K562 (cell line): ENCODE measurements around the gene PRR29. TPM values are rescaled to one million over a fixed set of nuclear protein-coding genes. Genes with fewer than 3 reads are reported as not detected.

Experiments used
- CHD4 ChIP-seq: fragments of 200-600 bp; sonication (generic); IDR thresholded peaks from 3 replicates; pipeline ENCODE4 v1.6.1; 2012; ENCODE audit warnings: low read depth, mild to moderate bottlenecking, mixed read lengths, low read length, inconsistent platforms; ENCODE audit not compliant: insufficient read depth, insufficient replicate concordance, poor library complexity, severe bottlenecking
- ETV5 ChIP-seq: sonication (generic); formaldehyde crosslinking; IDR thresholded peaks from 2 replicates; pipeline ENCODE4 v1.4.0; 2020; ENCODE audit warnings: low read depth, mild to moderate bottlenecking, missing genetic modification reagents
- GTF2E2 ChIP-seq: fragments of 200-800 bp; sonication (Bioruptor generic); IDR thresholded peaks from 2 replicates; pipeline ENCODE4 v1.6.1; 2016; ENCODE audit warnings: missing genetic modification characterization, missing compliant biosample characterization
- SMAD3 ChIP-seq: fragments of 450-650 bp; formaldehyde crosslinking; conservative IDR thresholded peaks from 2 replicates; pipeline ENCODE4 v1.4.0; 2020; ENCODE audit warnings: mild to moderate bottlenecking
- SMARCC2 ChIP-seq: fragments of 450-650 bp; IDR thresholded peaks from 2 replicates; pipeline ENCODE4 v1.6.1; 2017; ENCODE audit warnings: antibody characterized with exemption, moderate library complexity, mild to moderate bottlenecking, low read depth
- TCF3 ChIP-seq: sonication (generic); formaldehyde crosslinking; IDR thresholded peaks from 2 replicates; pipeline ENCODE4 v1.4.0; 2020; ENCODE audit warnings: mild to moderate bottlenecking, missing genetic modification reagents
- U2AF1 ChIP-seq: fragments of 200-400 bp; formaldehyde crosslinking; optimal IDR thresholded peaks from 2 replicates; pipeline ENCODE3; 2017; ENCODE audit warnings: mild to moderate bottlenecking, low read depth, low read length, moderate library complexity
- ZNF212 ChIP-seq: fragments of 450-650 bp; formaldehyde crosslinking; IDR thresholded peaks from 2 replicates; pipeline ENCODE4 v1.4.0; 2020; ENCODE audit warnings: mild to moderate bottlenecking
- ZNF436 ChIP-seq: fragments of 250-450, 450-650 bp; sonication (Bioruptor Pico); formaldehyde crosslinking; IDR thresholded peaks from 2 replicates; pipeline ENCODE4 v1.7.0; 2020; ENCODE audit warnings: mild to moderate bottlenecking
- polyA plus RNA-seq, 8 experiments: library from polyadenylated mRNA; depleted of rRNA in 4 of 8; stranded (reverse) in 5 of 8; unstranded in 3 of 8; fragments of >200 nt; fragmentation: Nextera tagmentation in 2 of 8; fragmentation: Illumina TruSeq in 1 of 8; extraction: Ambion mirVana in 2 of 8; extraction: Trizol in 1 of 8; gene quantifications; 2 replicates each; pipeline versions ENCODE4 v1.2.1 to v1.2.3, GENCODE V29; 2011 to 2014; ENCODE audit warnings: inconsistent platforms in 1 of 8, missing spikeins in 1 of 8
- total RNA-seq, 7 experiments: library from RNA; depleted of rRNA in 6 of 7; stranded (reverse); fragments of >200 nt in 6 of 7; fragmentation: Illumina TruSeq in 2 of 7; extraction: Trizol in 2 of 7; gene quantifications; 2 replicates each; pipeline versions ENCODE4 v1.2.1 to v1.2.3, GENCODE V29; 2011 to 2021; ENCODE audit warnings: low replicate concordance in 1 of 7
- TF ChIP-seq, protein P1 (sequence below): fragments of 450-650 bp; IDR thresholded peaks from 2 replicates; pipeline ENCODE4 v1.6.1; 2018; ENCODE audit not compliant: partially characterized antibody
- TF ChIP-seq, protein P2 (sequence below): fragments of 200-800 bp; sonication (Bioruptor generic); IDR thresholded peaks from 2 replicates; pipeline ENCODE4 v1.6.1; 2016; ENCODE audit warnings: missing genetic modification characterization, missing compliant biosample characterization
- TF ChIP-seq, protein P3 (sequence below): fragments of 450-650 bp; IDR thresholded peaks from 2 replicates; pipeline ENCODE4 v1.6.1; 2017; ENCODE audit warnings: antibody characterized with exemption, mild to moderate bottlenecking

Gene PRR29
- total and polyA plus RNA-seq, 9 of the 15 experiments (the other 6 are each of a cell fraction or from before 2014, with no cell fraction given) = 0.08 to 0.58 (median 0.15) TPM; not detected in 5

DNA sequence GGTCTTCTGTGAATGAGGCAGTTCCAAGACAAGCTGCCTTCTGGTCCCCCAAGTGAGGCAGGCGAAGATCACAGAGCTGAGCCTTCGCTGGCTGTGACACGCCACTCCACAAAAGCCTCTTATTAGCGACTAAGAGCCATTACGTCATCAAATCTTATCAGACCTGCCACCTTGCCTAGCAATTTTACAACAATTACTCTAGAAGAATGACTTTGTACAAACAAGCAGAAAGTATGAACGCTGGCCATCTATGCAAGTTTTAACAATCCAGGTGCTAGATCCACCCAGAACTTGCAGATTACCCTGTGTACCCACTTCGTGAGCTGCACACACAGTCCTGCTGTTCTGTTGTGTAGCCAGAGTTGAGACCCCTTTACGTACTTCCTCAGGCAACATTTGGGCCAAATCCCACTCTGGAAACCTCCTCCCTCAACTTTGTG is 26.1 kb downstream of the PRR29 start (continued):
- TF ChIP-seq, protein P1, sequence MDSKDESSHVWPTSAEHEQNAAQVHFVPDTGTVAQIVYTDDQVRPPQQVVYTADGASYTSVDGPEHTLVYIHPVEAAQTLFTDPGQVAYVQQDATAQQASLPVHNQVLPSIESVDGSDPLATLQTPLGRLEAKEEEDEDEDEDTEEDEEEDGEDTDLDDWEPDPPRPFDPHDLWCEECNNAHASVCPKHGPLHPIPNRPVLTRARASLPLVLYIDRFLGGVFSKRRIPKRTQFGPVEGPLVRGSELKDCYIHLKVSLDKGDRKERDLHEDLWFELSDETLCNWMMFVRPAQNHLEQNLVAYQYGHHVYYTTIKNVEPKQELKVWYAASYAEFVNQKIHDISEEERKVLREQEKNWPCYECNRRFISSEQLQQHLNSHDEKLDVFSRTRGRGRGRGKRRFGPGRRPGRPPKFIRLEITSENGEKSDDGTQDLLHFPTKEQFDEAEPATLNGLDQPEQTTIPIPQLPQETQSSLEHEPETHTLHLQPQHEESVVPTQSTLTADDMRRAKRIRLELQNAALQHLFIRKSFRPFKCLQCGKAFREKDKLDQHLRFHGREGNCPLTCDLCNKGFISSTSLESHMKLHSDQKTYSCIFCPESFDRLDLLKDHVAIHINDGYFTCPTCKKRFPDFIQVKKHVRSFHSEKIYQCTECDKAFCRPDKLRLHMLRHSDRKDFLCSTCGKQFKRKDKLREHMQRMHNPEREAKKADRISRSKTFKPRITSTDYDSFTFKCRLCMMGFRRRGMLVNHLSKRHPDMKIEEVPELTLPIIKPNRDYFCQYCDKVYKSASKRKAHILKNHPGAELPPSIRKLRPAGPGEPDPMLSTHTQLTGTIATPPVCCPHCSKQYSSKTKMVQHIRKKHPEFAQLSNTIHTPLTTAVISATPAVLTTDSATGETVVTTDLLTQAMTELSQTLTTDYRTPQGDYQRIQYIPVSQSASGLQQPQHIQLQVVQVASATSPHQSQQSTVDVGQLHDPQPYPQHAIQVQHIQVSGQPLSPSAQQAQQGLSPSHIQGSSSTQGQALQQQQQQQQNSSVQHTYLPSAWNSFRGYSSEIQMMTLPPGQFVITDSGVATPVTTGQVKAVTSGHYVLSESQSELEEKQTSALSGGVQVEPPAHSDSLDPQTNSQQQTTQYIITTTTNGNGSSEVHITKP = no peak
- TF ChIP-seq SMARCC2 (peak; percentile 90), SMAD3 (CRISPR knock-in tag) (no peak), CHD4 (no peak), ZNF436 (CRISPR knock-in tag) (no peak), TCF3 (peak; percentile 96), GTF2E2 (no peak), ZNF212 (CRISPR knock-in tag) (no peak), U2AF1 (no peak), ETV5 (CRISPR knock-in tag) (no peak)
- TF ChIP-seq, protein P2, sequence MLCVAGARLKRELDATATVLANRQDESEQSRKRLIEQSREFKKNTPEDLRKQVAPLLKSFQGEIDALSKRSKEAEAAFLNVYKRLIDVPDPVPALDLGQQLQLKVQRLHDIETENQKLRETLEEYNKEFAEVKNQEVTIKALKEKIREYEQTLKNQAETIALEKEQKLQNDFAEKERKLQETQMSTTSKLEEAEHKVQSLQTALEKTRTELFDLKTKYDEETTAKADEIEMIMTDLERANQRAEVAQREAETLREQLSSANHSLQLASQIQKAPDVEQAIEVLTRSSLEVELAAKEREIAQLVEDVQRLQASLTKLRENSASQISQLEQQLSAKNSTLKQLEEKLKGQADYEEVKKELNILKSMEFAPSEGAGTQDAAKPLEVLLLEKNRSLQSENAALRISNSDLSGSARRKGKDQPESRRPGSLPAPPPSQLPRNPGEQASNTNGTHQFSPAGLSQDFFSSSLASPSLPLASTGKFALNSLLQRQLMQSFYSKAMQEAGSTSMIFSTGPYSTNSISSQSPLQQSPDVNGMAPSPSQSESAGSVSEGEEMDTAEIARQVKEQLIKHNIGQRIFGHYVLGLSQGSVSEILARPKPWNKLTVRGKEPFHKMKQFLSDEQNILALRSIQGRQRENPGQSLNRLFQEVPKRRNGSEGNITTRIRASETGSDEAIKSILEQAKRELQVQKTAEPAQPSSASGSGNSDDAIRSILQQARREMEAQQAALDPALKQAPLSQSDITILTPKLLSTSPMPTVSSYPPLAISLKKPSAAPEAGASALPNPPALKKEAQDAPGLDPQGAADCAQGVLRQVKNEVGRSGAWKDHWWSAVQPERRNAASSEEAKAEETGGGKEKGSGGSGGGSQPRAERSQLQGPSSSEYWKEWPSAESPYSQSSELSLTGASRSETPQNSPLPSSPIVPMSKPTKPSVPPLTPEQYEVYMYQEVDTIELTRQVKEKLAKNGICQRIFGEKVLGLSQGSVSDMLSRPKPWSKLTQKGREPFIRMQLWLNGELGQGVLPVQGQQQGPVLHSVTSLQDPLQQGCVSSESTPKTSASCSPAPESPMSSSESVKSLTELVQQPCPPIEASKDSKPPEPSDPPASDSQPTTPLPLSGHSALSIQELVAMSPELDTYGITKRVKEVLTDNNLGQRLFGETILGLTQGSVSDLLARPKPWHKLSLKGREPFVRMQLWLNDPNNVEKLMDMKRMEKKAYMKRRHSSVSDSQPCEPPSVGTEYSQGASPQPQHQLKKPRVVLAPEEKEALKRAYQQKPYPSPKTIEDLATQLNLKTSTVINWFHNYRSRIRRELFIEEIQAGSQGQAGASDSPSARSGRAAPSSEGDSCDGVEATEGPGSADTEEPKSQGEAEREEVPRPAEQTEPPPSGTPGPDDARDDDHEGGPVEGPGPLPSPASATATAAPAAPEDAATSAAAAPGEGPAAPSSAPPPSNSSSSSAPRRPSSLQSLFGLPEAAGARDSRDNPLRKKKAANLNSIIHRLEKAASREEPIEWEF = no peak
- TF ChIP-seq, protein P3, sequence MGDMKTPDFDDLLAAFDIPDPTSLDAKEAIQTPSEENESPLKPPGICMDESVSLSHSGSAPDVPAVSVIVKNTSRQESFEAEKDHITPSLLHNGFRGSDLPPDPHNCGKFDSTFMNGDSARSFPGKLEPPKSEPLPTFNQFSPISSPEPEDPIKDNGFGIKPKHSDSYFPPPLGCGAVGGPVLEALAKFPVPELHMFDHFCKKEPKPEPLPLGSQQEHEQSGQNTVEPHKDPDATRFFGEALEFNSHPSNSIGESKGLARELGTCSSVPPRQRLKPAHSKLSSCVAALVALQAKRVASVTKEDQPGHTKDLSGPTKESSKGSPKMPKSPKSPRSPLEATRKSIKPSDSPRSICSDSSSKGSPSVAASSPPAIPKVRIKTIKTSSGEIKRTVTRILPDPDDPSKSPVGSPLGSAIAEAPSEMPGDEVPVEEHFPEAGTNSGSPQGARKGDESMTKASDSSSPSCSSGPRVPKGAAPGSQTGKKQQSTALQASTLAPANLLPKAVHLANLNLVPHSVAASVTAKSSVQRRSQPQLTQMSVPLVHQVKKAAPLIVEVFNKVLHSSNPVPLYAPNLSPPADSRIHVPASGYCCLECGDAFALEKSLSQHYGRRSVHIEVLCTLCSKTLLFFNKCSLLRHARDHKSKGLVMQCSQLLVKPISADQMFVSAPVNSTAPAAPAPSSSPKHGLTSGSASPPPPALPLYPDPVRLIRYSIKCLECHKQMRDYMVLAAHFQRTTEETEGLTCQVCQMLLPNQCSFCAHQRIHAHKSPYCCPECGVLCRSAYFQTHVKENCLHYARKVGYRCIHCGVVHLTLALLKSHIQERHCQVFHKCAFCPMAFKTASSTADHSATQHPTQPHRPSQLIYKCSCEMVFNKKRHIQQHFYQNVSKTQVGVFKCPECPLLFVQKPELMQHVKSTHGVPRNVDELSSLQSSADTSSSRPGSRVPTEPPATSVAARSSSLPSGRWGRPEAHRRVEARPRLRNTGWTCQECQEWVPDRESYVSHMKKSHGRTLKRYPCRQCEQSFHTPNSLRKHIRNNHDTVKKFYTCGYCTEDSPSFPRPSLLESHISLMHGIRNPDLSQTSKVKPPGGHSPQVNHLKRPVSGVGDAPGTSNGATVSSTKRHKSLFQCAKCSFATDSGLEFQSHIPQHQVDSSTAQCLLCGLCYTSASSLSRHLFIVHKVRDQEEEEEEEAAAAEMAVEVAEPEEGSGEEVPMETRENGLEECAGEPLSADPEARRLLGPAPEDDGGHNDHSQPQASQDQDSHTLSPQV = peak; percentile 77
